Activated CD4-positive, CD25-positive, alpha-beta regulatory T cell treated with anti-CD3 and anti-CD28 coated beads, Interleukin-2, amount 50 U/mL, for 72 hours (primary cell): ENCODE data around the gene LGALS9B.
"Not testable (repeated sequence)": the region's sequence is repeated elsewhere in the genome, so short reads cannot be mapped to it uniquely, and the experiment has no call there.

Experiments used
- DNase-seq: peaks from one replicate; pipeline ENCODE4 v3.0.0; 2021

LGALS9B gene

GRCh38 chr17:20467447-20467846 lies at the start of gene LGALS9B:
Gene LGALS9B, minus strand, starts transcription at chr17:20467539. Its CDS starts 69 bp downstream, at chr17:20467470.
- DNase-seq = not testable (repeated sequence)

GRCh38 chr17:20516986-20517385 lies 49.6 kb upstream of the LGALS9B start:
- not testable (repeated sequence) for DNase-seq

GRCh38 chr17:20515099-20515498 lies 47.8 kb upstream of the LGALS9B start:
- DNase-seq = not testable (repeated sequence)

GRCh38 chr17:20513539-20513938 lies 46.2 kb upstream of the LGALS9B start:
- not testable (repeated sequence) for DNase-seq

- not testable (repeated sequence) for DNase-seq
Observed at GRCh38 chr17:20512378-20512777, 45.0 kb upstream of the LGALS9B start.

- not testable (repeated sequence) for DNase-seq
Observed at GRCh38 chr17:20511778-20512177, 44.4 kb upstream of the LGALS9B start.

GRCh38 chr17:20505333-20505732 lies 38.0 kb upstream of the LGALS9B start:
- not testable (repeated sequence) for DNase-seq

GRCh38 chr17:20504388-20505066 lies 37.2 kb upstream of the LGALS9B start:
- not testable (repeated sequence) for DNase-seq

- not testable (repeated sequence) for DNase-seq
Observed at GRCh38 chr17:20501896-20502295, 34.6 kb upstream of the LGALS9B start.

GRCh38 chr17:20500346-20500745 lies 33.0 kb upstream of the LGALS9B start:
- not testable (repeated sequence) for DNase-seq

GRCh38 chr17:20495420-20495819 lies 28.1 kb upstream of the LGALS9B start:
- not testable (repeated sequence) for DNase-seq

GRCh38 chr17:20494735-20495134 lies 27.4 kb upstream of the LGALS9B start:
- not testable (repeated sequence) for DNase-seq

- DNase-seq = not testable (repeated sequence)
Observed at GRCh38 chr17:20494147-20494546, 26.8 kb upstream of the LGALS9B start.

GRCh38 chr17:20492971-20493370 lies 25.6 kb upstream of the LGALS9B start:
- not testable (repeated sequence) for DNase-seq

- not testable (repeated sequence) for DNase-seq
Observed at GRCh38 chr17:20492099-20492498, 24.8 kb upstream of the LGALS9B start.

GRCh38 chr17:20484930-20485329 lies 17.6 kb upstream of the LGALS9B start:
- DNase-seq = not testable (repeated sequence)

- DNase-seq = not testable (repeated sequence)
Observed at GRCh38 chr17:20479889-20480591, 12.7 kb upstream of the LGALS9B start.

GRCh38 chr17:20477398-20478071 lies 10.2 kb upstream of the LGALS9B start:
- DNase-seq = not testable (repeated sequence)

- DNase-seq = not testable (repeated sequence)
Observed at GRCh38 chr17:20475137-20475831, 7.9 kb upstream of the LGALS9B start.

GRCh38 chr17:20474081-20474480 lies 6.7 kb upstream of the LGALS9B start:
- not testable (repeated sequence) for DNase-seq

GRCh38 chr17:20469946-20470345 lies 2.6 kb upstream of the LGALS9B start:
- DNase-seq = not testable (repeated sequence)

- not testable (repeated sequence) for DNase-seq
Observed at GRCh38 chr17:20469107-20469506, 1.8 kb upstream of the LGALS9B start.

- not testable (repeated sequence) for DNase-seq
Observed at GRCh38 chr17:20466999-20467398, 340 bp downstream of the LGALS9B start.
